HG02763 (cell line): Measurements from ENCODE around the gene SYNJ2.

Experiments used
- ATAC-seq: cut with Tn5 transposase; IDR thresholded peaks from one replicate; pipeline ENCODE4 v1.9.1; 2021; ENCODE audit warnings: mild to moderate bottlenecking, moderate library complexity; ENCODE audit not compliant: unreplicated experiment

Gene SYNJ2

GRCh38 chr6:157978021-157978783 is 3.5 kb upstream of the SYNJ2 start:
- no peak for ATAC-seq

- ATAC-seq: no peak
Measured at GRCh38 chr6:157980288-157981131, 1.2 kb upstream of the SYNJ2 start.

- ATAC-seq: no peak
Measured at GRCh38 chr6:157981132-157981394, 600 bp upstream of the SYNJ2 start.

- peak; percentile 39 for ATAC-seq
Measured at GRCh38 chr6:157982102-157982562, 469 bp downstream of the SYNJ2 start.

GRCh38 chr6:157982563-157983405 is 1.1 kb downstream of the SYNJ2 start:
- no peak for ATAC-seq

- ATAC-seq: no peak
Measured at GRCh38 chr6:157983406-157984119, 1.9 kb downstream of the SYNJ2 start.

GRCh38 chr6:157984128-157984527 is 2.5 kb downstream of the SYNJ2 start:
- ATAC-seq: no peak

GRCh38 chr6:157984686-157985225 is 3.1 kb downstream of the SYNJ2 start:
- ATAC-seq: no peak

GRCh38 chr6:157985378-157986155 is 3.9 kb downstream of the SYNJ2 start:
- ATAC-seq: no peak

GRCh38 chr6:157987788-157988699 is 6.4 kb downstream of the SYNJ2 start:
- no peak for ATAC-seq

- ATAC-seq: no peak
Measured at GRCh38 chr6:157988700-157989063, 7.0 kb downstream of the SYNJ2 start.

GRCh38 chr6:157989541-157990289 is 8.1 kb downstream of the SYNJ2 start:
- no peak for ATAC-seq

GRCh38 chr6:157990321-157991066 is 8.8 kb downstream of the SYNJ2 start:
- no peak for ATAC-seq

GRCh38 chr6:157991067-157991432 is 9.4 kb downstream of the SYNJ2 start:
- ATAC-seq: no peak

GRCh38 chr6:157993076-157993475 is 11.4 kb downstream of the SYNJ2 start:
- no peak for ATAC-seq

- ATAC-seq: no peak
Measured at GRCh38 chr6:157994125-157994795, 12.6 kb downstream of the SYNJ2 start.

- ATAC-seq: no peak
Measured at GRCh38 chr6:157995458-157995857, 13.8 kb downstream of the SYNJ2 start.
